Astrocyte (in vitro differentiated cells and primary cell): ENCODE measurements around the gene CYP2F1.

ENCODE experiments used
- CTCF ChIP-seq: IDR thresholded peaks from 2 replicates; pipeline ENCODE4 v1.5.1; 2011; ENCODE audit warnings: low read depth, mild to moderate bottlenecking, inconsistent platforms, low read length, moderate library complexity; ENCODE audit not compliant: insufficient read depth
- EZH2 ChIP-seq: IDR thresholded peaks from 2 replicates; pipeline ENCODE4 v1.6.1; 2012; ENCODE audit warnings: mild to moderate bottlenecking, low read length, inconsistent platforms; ENCODE audit not compliant: insufficient read depth

DNA sequence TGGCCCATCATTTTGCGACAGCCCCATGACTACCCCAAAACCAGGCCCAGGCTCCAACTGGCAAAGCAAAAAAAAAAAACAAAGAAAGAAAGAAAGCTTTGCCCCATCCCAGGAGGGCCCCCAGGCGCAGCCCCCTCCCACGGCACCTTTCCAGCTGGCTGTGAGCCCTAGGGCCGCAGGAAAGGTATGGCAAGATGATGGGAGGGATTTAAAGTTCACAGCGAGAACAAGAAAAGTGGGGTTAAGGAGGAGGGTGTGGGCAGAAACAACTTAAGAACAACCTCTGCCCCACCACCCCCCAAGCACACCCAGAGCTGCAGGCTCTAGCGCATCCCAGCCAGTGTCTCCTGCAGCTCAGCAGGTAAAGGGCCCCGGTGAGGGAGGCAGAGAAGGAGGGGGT is at the start of gene CYP2F1:
- TF ChIP-seq EZH2 (no peak), CTCF (no peak)
